Osteoblast (primary cell): ENCODE measurements around the gene PCF11. TPM values are rescaled to one million over a fixed set of nuclear protein-coding genes. Genes with fewer than 3 reads are reported as not detected.

Source experiments
- DNase-seq: peaks from one replicate; pipeline ENCODE4 v3.0.0; 2011; ENCODE audit warnings: low spot score, mixed read lengths; ENCODE audit not compliant: insufficient read length; ENCODE audit errors: missing footprints
- H2AFZ ChIP-seq: 2 replicates; pipeline ENCODE4 v1.6.0; 2011; ENCODE audit warnings: mild to moderate bottlenecking, low read length
- H3K27ac ChIP-seq: 2 replicates; pipeline ENCODE4 v1.5.1; 2011; ENCODE audit warnings: mild to moderate bottlenecking, low read depth, low read length, moderate library complexity
- H3K27me3 ChIP-seq: 2 replicates; pipeline ENCODE4 v1.6.0; 2012; ENCODE audit warnings: mild to moderate bottlenecking, control low read depth, inconsistent platforms, low read length, moderate library complexity; ENCODE audit not compliant: insufficient read depth
- H3K36me3 ChIP-seq: 2 replicates; pipeline ENCODE4 v1.5.1; 2011; ENCODE audit warnings: mild to moderate bottlenecking, low read length, control low read depth, moderate library complexity; ENCODE audit not compliant: insufficient read depth
- H3K4me1 ChIP-seq: 2 replicates; pipeline ENCODE4 v1.5.1; 2011; ENCODE audit warnings: mild to moderate bottlenecking, low read length, control low read depth, moderate library complexity; ENCODE audit not compliant: insufficient read depth
- H3K4me2 ChIP-seq: 2 replicates; pipeline ENCODE4 v1.6.0; 2011; ENCODE audit warnings: mild to moderate bottlenecking, low read length; ENCODE audit not compliant: insufficient read depth
- H3K4me3 ChIP-seq: fragments of 200-600 bp; sonication (generic); 3 replicates; pipeline ENCODE4 v1.5.1; 2012; ENCODE audit warnings: mild to moderate bottlenecking, low read length, inconsistent platforms; ENCODE audit not compliant: insufficient read depth
- H3K79me2 ChIP-seq: 2 replicates; pipeline ENCODE4 v1.6.0; 2012; ENCODE audit warnings: mild to moderate bottlenecking, low read length, control low read depth, inconsistent platforms; ENCODE audit not compliant: insufficient read depth
- H3K9me3 ChIP-seq: 2 replicates; pipeline ENCODE4 v1.5.1; 2011; ENCODE audit warnings: low read depth, low read length, control low read depth
- H4K20me1 ChIP-seq: 2 replicates; pipeline ENCODE4 v1.6.0; 2012; ENCODE audit warnings: mild to moderate bottlenecking, low read length, control low read depth; ENCODE audit not compliant: insufficient read depth
- CTCF ChIP-seq: IDR thresholded peaks from 2 replicates; pipeline ENCODE4 v1.5.1; 2011; ENCODE audit warnings: mild to moderate bottlenecking, low read depth, low read length, moderate library complexity; ENCODE audit errors: extremely low read depth
- total RNA-seq: library from RNA; depleted of rRNA; stranded (reverse); fragments of >200 nt; gene quantifications from 2 replicates; pipeline ENCODE4 v1.2.3, GENCODE V29; 2012

Gene PCF11
- total RNA-seq, 1 donor = 38.4 TPM

- Histone ChIP-seq H3K4me1 (peaks cover 26% of the 10 kb centered on the region), H3K79me2 (peaks cover 37% of the 10 kb centered on the region), H3K9me3 (no peaks in the 10 kb centered on the region), H2AFZ (no peak overlapping the region), H3K4me2 (no peak overlapping the region), H3K4me3 (no peak overlapping the region), H3K27ac (peak overlapping the region; percentile 96), H4K20me1 (no peaks in the 10 kb centered on the region), H3K36me3 (peaks cover 38% of the 10 kb centered on the region), H3K27me3 (no peaks in the 10 kb centered on the region)
- no peak for TF ChIP-seq CTCF
- no peak for DNase-seq
These were observed 34.6 kb downstream of the PCF11 start for GRCh38 chr11:83191491-83191890.

GRCh38 chr11:83191986-83192385 is 35.1 kb downstream of the PCF11 start:
- no peak for DNase-seq
- Histone ChIP-seq H3K27ac (peak overlapping the region; percentile 96), H3K4me3 (peak overlapping the region; percentile 84)

DNA sequence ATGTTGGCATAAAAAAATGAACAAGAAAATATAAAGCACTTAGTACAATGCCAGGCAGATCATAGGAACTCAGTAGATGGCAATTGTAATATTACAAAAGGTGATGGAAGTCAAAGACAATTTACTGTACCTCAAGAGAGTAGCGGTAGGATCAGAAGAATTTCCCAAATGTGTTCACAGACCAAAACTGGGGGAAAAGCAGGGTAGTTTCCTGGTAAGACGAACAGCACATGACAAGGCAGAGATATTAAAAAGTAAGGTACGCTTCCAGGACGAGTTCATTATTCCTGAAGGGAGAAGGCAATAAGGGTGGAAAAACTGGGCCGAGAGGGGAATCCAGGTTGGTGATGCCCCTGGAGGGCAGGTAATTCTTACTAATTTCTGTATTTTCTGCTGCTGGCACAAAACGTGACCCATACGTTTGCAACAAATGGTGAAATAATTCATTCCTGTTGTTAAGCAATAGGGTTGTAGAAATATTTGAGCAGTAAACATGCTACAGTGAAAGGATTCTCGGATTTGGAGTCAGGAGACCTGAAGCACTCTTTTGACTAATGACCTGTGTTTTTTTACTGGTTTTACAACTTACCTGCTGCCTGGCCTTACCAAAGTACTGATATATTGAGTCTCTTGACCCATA is 35.8 kb downstream of the PCF11 start:
- peak; percentile 79 for DNase-seq
- TF ChIP-seq CTCF = no peak
- Histone ChIP-seq H3K4me3 (peak overlapping the region; percentile 84), H3K36me3 (peaks cover 30% of the 10 kb centered on the region), H3K4me1 (peaks cover 33% of the 10 kb centered on the region), H3K9me3 (no peaks in the 10 kb centered on the region), H2AFZ (peak overlapping the region; percentile 92), H3K4me2 (peak overlapping the region; percentile 98), H3K79me2 (peaks cover 48% of the 10 kb centered on the region), H3K27me3 (no peaks in the 10 kb centered on the region), H4K20me1 (no peaks in the 10 kb centered on the region), H3K27ac (peak overlapping the region; percentile 96)

More at GRCh38 chr11:83191986-83192385, 35.1 kb downstream of the PCF11 start:
- no peak for TF ChIP-seq CTCF
- peaks cover 34% of the 10 kb centered on the region for H3K36me3 ChIP-seq
- peaks cover 42% of the 10 kb centered on the region for H3K79me2 ChIP-seq
- H4K20me1 ChIP-seq = no peaks in the 10 kb centered on the region
- peak overlapping the region; percentile 98 for H3K4me2 ChIP-seq
- H3K4me1 ChIP-seq = peaks cover 31% of the 10 kb centered on the region
- H3K9me3 ChIP-seq = no peaks in the 10 kb centered on the region
- no peaks in the 10 kb centered on the region for H3K27me3 ChIP-seq
- no peak overlapping the region for H2AFZ ChIP-seq

- TF ChIP-seq CTCF = no peak
- DNase-seq = peak; percentile 88
These were observed 36.7 kb downstream of the PCF11 start, which contains the start of gene ANKRD42 for GRCh38 chr11:83193315-83194280. Gene ANKRD42, plus strand, starts transcription at chr11:83193712. Its CDS starts 959 bp downstream, at chr11:83194671.

More at GRCh38 chr11:83193315-83194280, 36.7 kb downstream of the PCF11 start, which contains the start of gene ANKRD42:
- Histone ChIP-seq H3K27me3 (no peaks in the 10 kb centered on the region), H3K4me1 (peaks cover 33% of the 10 kb centered on the region), H3K4me2 (peak within 1 kb of the TSS; percentile 98), H3K4me3 (peak within 1 kb of the TSS; percentile 84), H3K36me3 (peaks cover 26% of the 10 kb centered on the region), H3K9me3 (no peaks in the 10 kb centered on the region), H3K27ac (peak within 1 kb of the TSS; percentile 96), H2AFZ (peak within 1 kb of the TSS; percentile 92), H3K79me2 (peaks cover 51% of the 10 kb centered on the region), H4K20me1 (no peaks in the 10 kb centered on the region)
